Natural killer cell (primary cell): ENCODE results near the gene DOCK1. TPM values are rescaled to one million over a fixed set of nuclear protein-coding genes. Genes with fewer than 3 reads are reported as not detected.

Experiments
- ATAC-seq, 3 donors: fragments of 150-1000 bp in 2 of 3; fragments of 200-7000 bp in 1 of 3; cut with Tn5 transposase; 1 replicate in 1 of 3; 2 replicates in 2 of 3; pipeline ENCODE4 v1.10.0; 2021; ENCODE audit warnings: mild to moderate bottlenecking in 2 of 3, moderate library complexity in 2 of 3
- DNase-seq, 2 donors: peaks; one replicate each; pipeline versions ENCODE4 v3.0.0 to v3.0.0-alpha.2; 2013 to 2021; ENCODE audit warnings: mixed read lengths in 1 of 2
- H3K27ac ChIP-seq: one replicate; pipeline ENCODE4 v1.5.1; 2013; ENCODE audit warnings: mild to moderate bottlenecking, low read length
- H3K27me3 ChIP-seq: one replicate; pipeline ENCODE4 v1.6.1; 2013; ENCODE audit warnings: low read length; ENCODE audit not compliant: control insufficient read depth, insufficient read depth
- H3K36me3 ChIP-seq: one replicate; pipeline ENCODE4 v1.6.1; 2013; ENCODE audit warnings: low read length; ENCODE audit not compliant: control insufficient read depth, insufficient read depth
- H3K4me1 ChIP-seq: one replicate; pipeline ENCODE4 v1.6.1; 2013; ENCODE audit warnings: low read length; ENCODE audit not compliant: control insufficient read depth, insufficient read depth
- H3K4me3 ChIP-seq: one replicate; pipeline ENCODE4 v1.5.1; 2013; ENCODE audit warnings: low read length
- H3K9me3 ChIP-seq: one replicate; pipeline ENCODE4 v1.6.1; 2013; ENCODE audit warnings: low read length; ENCODE audit not compliant: control insufficient read depth, insufficient read depth
- H3K27ac Mint-ChIP-seq, 2 donors: one replicate each; pipeline ENCODE4 v1.8.0; 2022; ENCODE audit warnings: mild to moderate bottlenecking in 2 of 2, mixed read lengths in 2 of 2, moderate library complexity in 1 of 2
- H3K27me3 Mint-ChIP-seq, 2 donors: one replicate each; pipeline ENCODE4 v1.8.0; 2022; ENCODE audit warnings: low read depth in 2 of 2, mixed read lengths in 2 of 2
- H3K36me3 Mint-ChIP-seq: one replicate; pipeline ENCODE4 v1.8.0; 2022; ENCODE audit warnings: mixed read lengths
- H3K4me1 Mint-ChIP-seq, 2 donors: one replicate each; pipeline ENCODE4 v1.8.0; 2022; ENCODE audit warnings: mixed read lengths in 2 of 2
- H3K4me3 Mint-ChIP-seq: one replicate; pipeline ENCODE4 v1.8.0; 2022; ENCODE audit warnings: mild to moderate bottlenecking, moderate library complexity, mixed read lengths
- H3K9me3 Mint-ChIP-seq, 2 donors: one replicate each; pipeline ENCODE4 v1.8.0; 2022; ENCODE audit warnings: mixed read lengths in 2 of 2
- WGBS: methylation state at CpG from one replicate; pipeline ENCODE4 v1.1.7; 2013; ENCODE audit warnings: missing lambda C conversion rate; ENCODE audit not compliant: insufficient coverage; 5-methylcytosine and 5-hydroxymethylcytosine counted together
- intact Hi-C: fragments of 100-400 bp; cut with micrococcal nuclease; formaldehyde crosslinking; loops from one replicate; pipeline ENCODE4 v1.14.2; 2022
- total RNA-seq, 4 donors: library from RNA; stranded (reverse); fragments of 120-200 nt in 1 of 4; gene quantifications; one replicate each; pipeline versions ENCODE4 v1.2.3 to v1.2.4, GENCODE V29; 2013 to 2022
- TF ChIP-seq, protein P1 (sequence below): fragments of 200-600 bp; IDR thresholded peaks from one replicate; pipeline ENCODE4 v1.8.0; 2022; ENCODE audit warnings: antibody characterized with exemption

The DOCK1 gene
- total RNA-seq, 3 donors from 2014 or later (not counting 1 experiment from before 2014, with no cell fraction given) = 0.07 to 0.12 (median 0.08) TPM

GRCh38 chr10:127302343-127302742 lies 397.1 kb downstream of the DOCK1 start:
- Mint-ChIP-seq H3K9me3 (no peaks in the 10 kb centered on the region), H3K4me3 (no peak overlapping the region), H3K36me3 (no peaks in the 10 kb centered on the region), H3K4me1 (peaks cover 0 to 16% of the 10 kb centered on the region in 2 donors), H3K27me3 (peaks cover 2 to 6% of the 10 kb centered on the region in 2 donors), H3K27ac (no peak overlapping the region)
- WGBS = 39% methylated on average over 2 of the region's 3 CpGs
- Histone ChIP-seq H3K4me1 (no peaks in the 10 kb centered on the region), H3K27ac (no peak overlapping the region), H3K36me3 (no peaks in the 10 kb centered on the region), H3K4me3 (no peak overlapping the region), H3K9me3 (no peaks in the 10 kb centered on the region), H3K27me3 (no peaks in the 10 kb centered on the region)
- ATAC-seq = no peak
- intact Hi-C loops = no loop called here
- DNase-seq = no peak
- TF ChIP-seq, protein P1, sequence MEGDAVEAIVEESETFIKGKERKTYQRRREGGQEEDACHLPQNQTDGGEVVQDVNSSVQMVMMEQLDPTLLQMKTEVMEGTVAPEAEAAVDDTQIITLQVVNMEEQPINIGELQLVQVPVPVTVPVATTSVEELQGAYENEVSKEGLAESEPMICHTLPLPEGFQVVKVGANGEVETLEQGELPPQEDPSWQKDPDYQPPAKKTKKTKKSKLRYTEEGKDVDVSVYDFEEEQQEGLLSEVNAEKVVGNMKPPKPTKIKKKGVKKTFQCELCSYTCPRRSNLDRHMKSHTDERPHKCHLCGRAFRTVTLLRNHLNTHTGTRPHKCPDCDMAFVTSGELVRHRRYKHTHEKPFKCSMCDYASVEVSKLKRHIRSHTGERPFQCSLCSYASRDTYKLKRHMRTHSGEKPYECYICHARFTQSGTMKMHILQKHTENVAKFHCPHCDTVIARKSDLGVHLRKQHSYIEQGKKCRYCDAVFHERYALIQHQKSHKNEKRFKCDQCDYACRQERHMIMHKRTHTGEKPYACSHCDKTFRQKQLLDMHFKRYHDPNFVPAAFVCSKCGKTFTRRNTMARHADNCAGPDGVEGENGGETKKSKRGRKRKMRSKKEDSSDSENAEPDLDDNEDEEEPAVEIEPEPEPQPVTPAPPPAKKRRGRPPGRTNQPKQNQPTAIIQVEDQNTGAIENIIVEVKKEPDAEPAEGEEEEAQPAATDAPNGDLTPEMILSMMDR = no peak

DNA sequence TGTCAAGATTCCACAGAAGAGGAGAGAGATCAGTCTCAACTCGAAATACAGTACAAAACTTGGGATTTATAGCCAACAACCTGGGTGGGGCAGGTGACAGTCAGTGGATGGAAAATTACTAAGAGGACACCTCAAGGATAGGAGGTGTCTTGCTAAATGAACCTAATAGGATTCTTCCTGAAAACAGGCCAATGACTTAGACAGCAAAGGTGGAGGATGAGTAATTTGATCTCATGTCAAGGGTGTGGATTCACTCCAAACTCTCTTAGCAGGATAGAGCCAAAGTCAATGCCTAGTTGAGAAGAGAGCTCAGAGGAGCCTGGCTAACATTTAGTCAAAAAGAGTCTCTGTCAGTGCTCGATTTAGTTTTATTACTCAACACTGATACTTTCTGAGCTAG lies 397.9 kb downstream of the DOCK1 start:
- Histone ChIP-seq H3K27ac (no peak overlapping the region), H3K27me3 (no peaks in the 10 kb centered on the region), H3K4me3 (no peak overlapping the region), H3K9me3 (no peaks in the 10 kb centered on the region), H3K4me1 (no peaks in the 10 kb centered on the region), H3K36me3 (no peaks in the 10 kb centered on the region)
- Mint-ChIP-seq H3K4me1 (peaks cover 0 to 21% of the 10 kb centered on the region in 2 donors), H3K4me3 (no peak overlapping the region), H3K36me3 (no peaks in the 10 kb centered on the region), H3K27ac (no peak overlapping the region), H3K9me3 (no peaks in the 10 kb centered on the region), H3K27me3 (peaks cover 2 to 6% of the 10 kb centered on the region in 2 donors)
- intact Hi-C loops = no loop called here
- TF ChIP-seq, protein P1 = no peak
- no peak for ATAC-seq
- WGBS = 81% methylated on average over 2 of the region's 2 CpGs
- DNase-seq = no peak

DNA sequence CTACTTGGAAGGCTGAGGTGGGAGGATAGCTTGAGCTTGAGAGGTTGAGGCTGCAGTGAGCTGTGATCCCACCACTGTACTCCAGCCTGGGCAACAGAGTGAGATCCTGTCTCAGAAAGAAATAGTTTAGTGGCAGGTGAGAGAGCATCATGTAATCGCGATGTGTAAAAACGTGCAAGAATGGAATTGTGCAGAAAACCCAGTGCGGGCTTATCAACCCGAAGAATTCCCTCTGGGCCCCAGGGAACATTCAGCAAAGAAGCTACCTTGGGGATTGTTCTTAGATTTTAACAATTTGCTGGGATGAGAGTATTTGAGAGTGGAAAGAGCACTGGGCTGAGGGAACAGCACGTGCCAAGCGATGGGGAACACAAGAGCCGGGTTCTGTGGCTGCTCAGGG lies 398.5 kb downstream of the DOCK1 start:
- no peaks in the 10 kb centered on the region for H3K9me3 ChIP-seq
- H3K27me3 ChIP-seq = no peaks in the 10 kb centered on the region
- H3K4me1 ChIP-seq = no peaks in the 10 kb centered on the region
- Mint-ChIP-seq H3K4me1 (peaks cover 0 to 27% of the 10 kb centered on the region in 2 donors), H3K27ac (no peak overlapping the region), H3K36me3 (no peaks in the 10 kb centered on the region), H3K27me3 (peaks cover 2 to 6% of the 10 kb centered on the region in 2 donors), H3K9me3 (no peaks in the 10 kb centered on the region), H3K4me3 (no peak overlapping the region)
- no peak overlapping the region for H3K4me3 ChIP-seq
- no peak for ATAC-seq
- no peaks in the 10 kb centered on the region for H3K36me3 ChIP-seq
- no peak overlapping the region for H3K27ac ChIP-seq
- TF ChIP-seq, protein P1 = no peak
- intact Hi-C loops = no loop called here
- 94% methylated on average over 8 of the region's 8 CpGs for WGBS
- no peak for DNase-seq

- Mint-ChIP-seq H3K36me3 (no peaks in the 10 kb centered on the region), H3K4me3 (no peak overlapping the region), H3K27me3 (peaks cover 2 to 10% of the 10 kb centered on the region in 2 donors), H3K9me3 (no peaks in the 10 kb centered on the region), H3K4me1 (peaks cover 0 to 22% of the 10 kb centered on the region in 2 donors), H3K27ac (no peak overlapping the region)
- no peaks in the 10 kb centered on the region for H3K9me3 ChIP-seq
- no peak for ATAC-seq
- H3K4me1 ChIP-seq = no peaks in the 10 kb centered on the region
- H3K27me3 ChIP-seq = no peaks in the 10 kb centered on the region
- no peak overlapping the region for H3K27ac ChIP-seq
- H3K4me3 ChIP-seq = no peak overlapping the region
- 93% methylated on average over 3 of the region's 8 CpGs for WGBS
- TF ChIP-seq, protein P1 = no peak
- no peaks in the 10 kb centered on the region for H3K36me3 ChIP-seq
- intact Hi-C loops = no loop called here
- DNase-seq = no peak
Observed at GRCh38 chr10:127306479-127306878, 401.3 kb downstream of the DOCK1 start.
